Lower leg skin (tissue), 4 donors: ENCODE measurements around the gene TBC1D3B. TPM values are rescaled to one million over a fixed set of nuclear protein-coding genes. Genes with fewer than 3 reads are reported as not detected.
"Not testable (repeated sequence)": the region's sequence is repeated elsewhere in the genome, so short reads cannot be mapped to it uniquely, and the experiment has no call there.

ENCODE experiments used
- DNase-seq, 2 donors: peaks; one replicate each; pipeline ENCODE4 v3.0.0-alpha.2; 2019; ENCODE audit warnings: low spot score in 2 of 2
- H3K4me3 ChIP-seq: fragments of 200-600 bp; sonication (generic); 2 replicates; pipeline ENCODE4 v1.5.1; 2017; ENCODE audit warnings: mild to moderate bottlenecking, low read depth; ENCODE audit not compliant: poor library complexity, severe bottlenecking
- CTCF ChIP-seq, 3 donors: fragments of 450-650 bp; IDR thresholded peaks; one replicate each; pipeline ENCODE4 v1.5.1; 2016; ENCODE audit warnings: antibody characterized with exemption in 3 of 3, mild to moderate bottlenecking in 3 of 3, moderate library complexity in 2 of 3
- POLR2A ChIP-seq, 2 donors: fragments of 450-650 bp; IDR thresholded peaks; one replicate each; pipeline ENCODE4 v1.6.1; 2016 to 2017; ENCODE audit warnings: antibody characterized with exemption in 2 of 2, mild to moderate bottlenecking in 1 of 2, moderate library complexity in 1 of 2
- WGBS, 2 donors: methylation state at CpG; one replicate each; pipeline ENCODE4 v1.1.5; 2018; 5-methylcytosine and 5-hydroxymethylcytosine counted together
- intact Hi-C: fragments of 100-400 bp; cut with DNase I; formaldehyde crosslinking; loops from one replicate; pipeline ENCODE4 v1.15.0; 2023; ENCODE audit warnings: low total_unique reads
- total RNA-seq, 4 donors: library from RNA; depleted of rRNA; stranded (reverse); fragments of >200 nt; gene quantifications; one replicate each; pipeline ENCODE4 v1.1.0, GENCODE V29; 2016

Gene TBC1D3B
- total RNA-seq, 4 donors from 2014 or later = 0.76 to 9.4 (median 5.8) TPM

GRCh38 chr17:36212966-36213365 lies 36.5 kb upstream of the TBC1D3B start:
- TF ChIP-seq POLR2A (IDR thresholded peaks at IDR 0.05) = no peak
- no peak for TF ChIP-seq CTCF (IDR thresholded peaks at IDR 0.05)
- no peak overlapping the region for H3K4me3 ChIP-seq
- no peak for DNase-seq
- intact Hi-C loops = no loop called here
- WGBS, 2 donors = 87 to 88% methylated on average over 3 of the region's 3 CpGs

GRCh38 chr17:36212272-36212605 lies 35.8 kb upstream of the TBC1D3B start:
- H3K4me3 ChIP-seq = no peak overlapping the region
- TF ChIP-seq CTCF (IDR thresholded peaks at IDR 0.05) = no peak
- no peak for TF ChIP-seq POLR2A (IDR thresholded peaks at IDR 0.05)
- 61 to 66% methylated on average over 4 of the region's 4 CpGs for WGBS, 2 donors
- DNase-seq = no peak
- intact Hi-C loops = no loop called here

GRCh38 chr17:36211484-36212271 lies 35.2 kb upstream of the TBC1D3B start:
- intact Hi-C loops, H3K4me3 ChIP-seq, DNase-seq: not testable (repeated sequence)
- WGBS, 2 donors = 60 to 62% methylated on average over 10 of the region's 10 CpGs

- WGBS, 2 donors = 66 to 75% methylated on average over 7 of the region's 7 CpGs
- intact Hi-C loops, DNase-seq, H3K4me3 ChIP-seq: not testable (repeated sequence)
Observed at GRCh38 chr17:36210439-36211211, 34.2 kb upstream of the TBC1D3B start, which contains the start of gene CCL4L2. TSS of gene CCL4L2 (plus strand) at chr17:36211063.

GRCh38 chr17:36209575-36209974 lies 33.1 kb upstream of the TBC1D3B start:
- H3K4me3 ChIP-seq = no peak overlapping the region
- DNase-seq = no peak
- no peak for TF ChIP-seq CTCF (IDR thresholded peaks at IDR 0.05)
- TF ChIP-seq POLR2A (IDR thresholded peaks at IDR 0.05) = no peak
- intact Hi-C loops = no loop called here

- H3K4me3 ChIP-seq, DNase-seq, intact Hi-C loops: not testable (repeated sequence)
- WGBS, 2 donors = 77% methylated on average over 6 of the region's 6 CpGs
Observed at GRCh38 chr17:36207383-36207782, 30.9 kb upstream of the TBC1D3B start.

GRCh38 chr17:36206486-36206821 lies 30.0 kb upstream of the TBC1D3B start:
- intact Hi-C loops, H3K4me3 ChIP-seq: not testable (repeated sequence)
- 57 to 58% methylated on average over 1 of the region's 1 CpG for WGBS, 2 donors

More at GRCh38 chr17:36206486-36206821, 30.0 kb upstream of the TBC1D3B start:
- not testable (repeated sequence) for DNase-seq
